Measurements from ENCODE around the gene GLRA2.

GRCh38 chrX:14594521-14594920 lies 65.2 kb downstream of the GLRA2 start:
- TF ChIP-seq GATA2 (IDR thresholded peaks at IDR 0.05; ENCODE audit: low read depth, low read length) (no peak), GATA3 (IDR thresholded peaks at IDR 0.05; ENCODE audit: low read depth, low read length) (no peak)
